Astrocyte (in vitro differentiated cells and primary cell): Measurements from ENCODE around the gene MEIKIN.

Source experiments
- CTCF ChIP-seq: IDR thresholded peaks from 2 replicates; pipeline ENCODE4 v1.5.1; 2011; ENCODE audit warnings: low read depth, mild to moderate bottlenecking, inconsistent platforms, low read length, moderate library complexity; ENCODE audit not compliant: insufficient read depth
- EZH2 ChIP-seq: IDR thresholded peaks from 2 replicates; pipeline ENCODE4 v1.6.1; 2012; ENCODE audit warnings: mild to moderate bottlenecking, low read length, inconsistent platforms; ENCODE audit not compliant: insufficient read depth

GRCh38 chr5:131968396-131968954 is 23.0 kb upstream of the MEIKIN start:
- TF ChIP-seq CTCF (no peak), EZH2 (no peak)
